ENCODE results near the gene ADAMTS3. TPM values are rescaled to one million over a fixed set of nuclear protein-coding genes. Genes with fewer than 3 reads are reported as not detected.

The ADAMTS3 gene
- total RNA-seq, 3 donors from 2014 or later: 0.17 to 0.57 (median 0.41) TPM

DNA sequence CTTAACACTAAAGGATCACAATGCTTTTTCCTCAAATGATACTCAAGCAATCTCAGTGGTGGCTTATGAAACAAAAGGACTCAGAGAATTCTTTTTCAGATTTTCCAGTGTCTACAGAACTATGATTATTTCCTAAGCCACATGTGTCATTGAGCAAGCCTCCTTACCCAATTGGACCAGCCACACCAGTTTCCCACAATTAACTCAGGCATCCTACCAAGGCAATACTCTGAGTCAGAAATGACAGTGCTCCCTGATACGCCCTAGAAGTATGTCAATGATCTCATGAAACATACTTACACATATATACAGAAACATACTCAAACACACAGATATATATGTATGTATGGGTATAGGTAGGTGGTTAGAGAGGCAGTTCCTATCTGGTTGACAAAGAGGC is 4.8 kb downstream of the ADAMTS3 start:
- Histone ChIP-seq H3K9me3 (no peaks in the 10 kb centered on the region), H3K4me1 (ENCODE audit: low read depth) (no peaks in the 10 kb centered on the region), H3K36me3 (ENCODE audit: low read depth) (no peaks in the 10 kb centered on the region), H3K4me3 (no peak overlapping the region)
- intact Hi-C loops (cut with DNase I, micrococcal nuclease): no loop called here
- TF ChIP-seq, protein P1, sequence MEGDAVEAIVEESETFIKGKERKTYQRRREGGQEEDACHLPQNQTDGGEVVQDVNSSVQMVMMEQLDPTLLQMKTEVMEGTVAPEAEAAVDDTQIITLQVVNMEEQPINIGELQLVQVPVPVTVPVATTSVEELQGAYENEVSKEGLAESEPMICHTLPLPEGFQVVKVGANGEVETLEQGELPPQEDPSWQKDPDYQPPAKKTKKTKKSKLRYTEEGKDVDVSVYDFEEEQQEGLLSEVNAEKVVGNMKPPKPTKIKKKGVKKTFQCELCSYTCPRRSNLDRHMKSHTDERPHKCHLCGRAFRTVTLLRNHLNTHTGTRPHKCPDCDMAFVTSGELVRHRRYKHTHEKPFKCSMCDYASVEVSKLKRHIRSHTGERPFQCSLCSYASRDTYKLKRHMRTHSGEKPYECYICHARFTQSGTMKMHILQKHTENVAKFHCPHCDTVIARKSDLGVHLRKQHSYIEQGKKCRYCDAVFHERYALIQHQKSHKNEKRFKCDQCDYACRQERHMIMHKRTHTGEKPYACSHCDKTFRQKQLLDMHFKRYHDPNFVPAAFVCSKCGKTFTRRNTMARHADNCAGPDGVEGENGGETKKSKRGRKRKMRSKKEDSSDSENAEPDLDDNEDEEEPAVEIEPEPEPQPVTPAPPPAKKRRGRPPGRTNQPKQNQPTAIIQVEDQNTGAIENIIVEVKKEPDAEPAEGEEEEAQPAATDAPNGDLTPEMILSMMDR (IDR thresholded peaks at IDR 0.05): no peak
- DNase-seq: no peak
- no peak for ATAC-seq

DNA sequence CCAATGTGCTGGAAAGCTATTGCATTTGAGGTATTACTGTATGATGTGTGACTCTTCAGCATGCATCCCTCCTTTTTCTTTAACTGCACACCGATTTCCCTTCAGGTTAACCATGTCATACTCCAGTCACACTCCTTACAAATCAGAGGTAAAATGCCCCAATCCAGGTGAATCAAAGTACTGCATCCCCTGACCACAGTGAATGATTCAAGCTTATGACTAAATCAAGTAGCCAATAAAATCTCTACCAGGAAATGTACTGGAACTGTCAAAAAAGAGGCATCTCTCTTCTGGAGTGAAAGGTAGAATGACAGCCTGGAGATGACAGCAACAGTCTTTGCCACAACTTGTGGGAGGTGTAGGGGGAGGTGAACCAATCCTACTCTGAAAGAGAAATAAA is 10.4 kb downstream of the ADAMTS3 start:
- Histone ChIP-seq H3K9me3 (no peaks in the 10 kb centered on the region), H3K4me3 (no peak overlapping the region), H3K4me1 (ENCODE audit: low read depth) (no peaks in the 10 kb centered on the region), H3K36me3 (ENCODE audit: low read depth) (no peaks in the 10 kb centered on the region)
- no peak for ATAC-seq
- DNase-seq: no peak
- TF ChIP-seq, protein P1 (IDR thresholded peaks at IDR 0.05): no peak
- intact Hi-C loops (cut with DNase I, micrococcal nuclease): no loop called here

DNA sequence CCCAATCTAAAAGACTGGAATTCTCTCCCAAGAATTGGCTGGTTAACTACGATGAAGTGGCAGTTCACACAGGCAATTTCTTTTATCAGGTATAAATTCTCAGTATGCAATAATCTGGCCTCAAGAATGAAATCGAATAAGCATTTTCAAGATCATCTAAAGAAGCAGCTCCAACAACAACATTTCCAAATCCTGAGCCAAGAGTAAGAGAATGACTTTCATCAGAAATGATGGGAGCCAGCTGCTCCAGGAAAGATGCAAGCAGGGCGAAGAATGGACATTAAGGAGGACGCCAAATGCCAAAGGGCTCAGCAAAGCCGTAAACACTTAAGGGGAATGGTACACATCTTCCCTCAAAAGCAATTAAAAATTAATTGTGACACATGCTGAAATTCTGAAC is 12.0 kb downstream of the ADAMTS3 start:
- intact Hi-C loops (cut with DNase I, micrococcal nuclease): no loop called here
- ATAC-seq (no peak), DNase-seq (no peak)
- Histone ChIP-seq H3K4me3 (no peak overlapping the region), H3K9me3 (no peaks in the 10 kb centered on the region), H3K4me1 (ENCODE audit: low read depth) (no peaks in the 10 kb centered on the region), H3K36me3 (ENCODE audit: low read depth) (no peaks in the 10 kb centered on the region)
- TF ChIP-seq, protein P1 (IDR thresholded peaks at IDR 0.05): no peak

DNA sequence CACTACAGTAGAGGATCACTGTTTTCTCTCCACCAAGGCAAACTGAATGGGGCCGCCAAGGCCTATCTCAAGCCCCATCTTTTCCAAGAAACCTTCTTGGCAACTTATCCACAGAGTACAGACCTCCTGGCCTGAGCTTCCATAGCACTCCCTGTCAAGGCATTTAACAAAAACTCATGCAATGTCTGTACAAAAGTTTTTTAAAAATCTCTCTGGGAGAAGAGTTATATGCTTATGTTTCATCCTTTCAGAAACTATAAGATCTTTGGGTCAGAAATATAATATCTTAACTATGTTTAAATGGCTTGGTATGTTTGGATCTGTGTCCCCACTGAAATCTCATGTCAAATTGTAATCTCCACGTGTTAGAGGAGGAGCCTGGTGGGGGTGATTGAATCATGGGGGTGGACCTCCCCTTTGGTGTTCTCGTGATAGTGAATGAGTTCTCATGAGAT is 13.6 kb downstream of the ADAMTS3 start:
- ATAC-seq (no peak), DNase-seq (no peak)
- no peaks in the 10 kb centered on the region for H3K36me3 ChIP-seq (ENCODE audit: low read depth)
- H3K4me3 ChIP-seq: no peak overlapping the region
- H3K4me1 ChIP-seq (ENCODE audit: low read depth): no peaks in the 10 kb centered on the region
- intact Hi-C loops (cut with DNase I, micrococcal nuclease): no loop called here
- TF ChIP-seq, protein P1 (IDR thresholded peaks at IDR 0.05): no peak
- no peaks in the 10 kb centered on the region for H3K9me3 ChIP-seq

DNA sequence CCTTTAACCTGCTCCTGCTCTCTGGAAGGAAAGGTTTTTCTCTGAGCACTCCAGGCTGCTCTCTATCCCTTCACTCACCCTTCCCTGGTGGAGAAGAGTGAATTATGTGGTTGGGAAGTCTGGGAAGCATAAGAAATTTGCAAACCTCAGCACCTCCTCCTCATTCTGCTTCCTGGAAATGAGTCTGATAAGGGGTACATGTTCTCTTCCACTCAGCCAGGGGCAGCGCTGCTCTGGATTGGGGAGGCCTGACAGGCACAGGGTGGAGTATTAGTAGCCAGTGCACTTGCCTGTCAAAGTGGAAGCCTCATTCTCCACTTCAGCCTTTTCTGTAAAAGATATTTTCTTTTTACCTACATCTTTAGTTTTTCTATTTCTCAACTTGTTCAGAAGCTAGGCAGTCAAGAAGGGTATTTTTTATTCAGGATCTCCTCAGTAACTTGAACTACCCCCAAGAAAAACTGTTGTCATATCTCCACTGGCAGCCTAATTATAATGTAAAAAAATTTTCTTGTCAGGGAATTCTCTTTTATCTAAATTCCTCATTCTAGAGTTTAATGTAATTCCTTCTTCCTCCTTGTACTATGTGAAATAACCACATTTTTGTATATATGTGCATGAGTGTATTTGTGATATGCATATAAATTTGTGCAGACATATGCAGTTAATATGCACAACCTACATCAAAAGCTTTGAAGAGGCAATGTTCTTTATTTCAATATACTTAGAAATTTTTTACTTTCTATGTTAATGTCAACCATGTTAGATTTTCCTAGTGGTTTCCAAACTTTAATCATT is 15.3 kb downstream of the ADAMTS3 start:
- H3K4me3 ChIP-seq: no peak overlapping the region
- ATAC-seq: no peak
- no peak for DNase-seq
- H3K36me3 ChIP-seq (ENCODE audit: low read depth): no peaks in the 10 kb centered on the region
- no peaks in the 10 kb centered on the region for H3K9me3 ChIP-seq
- no peaks in the 10 kb centered on the region for H3K4me1 ChIP-seq (ENCODE audit: low read depth)
- TF ChIP-seq, protein P1 (IDR thresholded peaks at IDR 0.05): no peak
- intact Hi-C loops (cut with DNase I, micrococcal nuclease): no loop called here
